SK-N-SH (cell line): ENCODE results near the gene PRDX4. TPM values are rescaled to one million over a fixed set of nuclear protein-coding genes. Genes with fewer than 3 reads are reported as not detected.

Source experiments
- CTCF ChIA-PET: fragments of 300-600, 350-600 bp; formaldehyde crosslinking; extraction: SDS; loops from one replicate; lab custom pipeline; 2021; lab: Yijun Ruan, JAX
- POLR2A ChIA-PET: fragments of 350-600 bp; sonication (Branson Sonifier 250); formaldehyde crosslinking; extraction: SDS; loops from one replicate; lab custom pipeline; 2020; ENCODE audit warnings: antibody characterized with exemption, inconsistent platforms; lab: Yijun Ruan, JAX
- DNase-seq: peaks from one replicate; pipeline ENCODE4 v3.0.0; 2012
- H2AFZ ChIP-seq: fragments of 200-600 bp; sonication (generic); 2 replicates; pipeline ENCODE4 v1.8.1; 2016; ENCODE audit warnings: antibody characterized with exemption, mild to moderate bottlenecking, low read depth
- H3F3A ChIP-seq: fragments of 200-600 bp; sonication (generic); replicated peaks from 2 replicates; pipeline ENCODE3; 2016; ENCODE audit warnings: antibody characterized with exemption, mild to moderate bottlenecking; ENCODE audit not compliant: insufficient read depth
- H3K27ac ChIP-seq, 2 experiments: fragments of 200-500 bp in 1 of 2; fragments of 200-600 bp in 1 of 2; sonication (Bioruptor generic) in 1 of 2; sonication (generic), shearing (Covaris generic) in 1 of 2; 2 replicates each; pipeline versions ENCODE4 v1.5.1 to v1.6.1; 2014 to 2016; ENCODE audit warnings: low read depth in 2 of 2, inconsistent platforms in 1 of 2, low read length in 1 of 2, mild to moderate bottlenecking in 1 of 2, mixed read lengths in 1 of 2
- H3K27me3 ChIP-seq: fragments of 200-600 bp; sonication (generic), shearing (Covaris generic); 2 replicates; pipeline ENCODE4 v1.6.1; 2016; ENCODE audit warnings: mixed run types; ENCODE audit not compliant: insufficient read depth
- H3K36me3 ChIP-seq, 2 experiments: fragments of 200-500 bp in 1 of 2; fragments of 200-600 bp in 1 of 2; sonication (Bioruptor generic) in 1 of 2; sonication (generic) in 1 of 2; replicated peaks in 1 of 2; 2 replicates each; pipeline versions ENCODE3 to v1.5.1; 2014 to 2016; ENCODE audit warnings: low read length in 1 of 2, mild to moderate bottlenecking in 1 of 2; ENCODE audit not compliant: insufficient read depth in 2 of 2, control insufficient read depth in 1 of 2
- H3K4me1 ChIP-seq, 2 experiments: fragments of 200-500 bp in 1 of 2; fragments of 200-600 bp in 1 of 2; sonication (Bioruptor generic) in 1 of 2; sonication (generic), shearing (Covaris generic) in 1 of 2; 2 replicates each; pipeline versions ENCODE4 v1.5.1 to v1.6.1; 2014 to 2016; ENCODE audit warnings: low read depth in 1 of 2, low read length in 1 of 2, mixed run types in 1 of 2; ENCODE audit not compliant: insufficient read depth in 2 of 2, control insufficient read depth in 1 of 2
- H3K4me2 ChIP-seq: fragments of 200-600 bp; sonication (generic), shearing (Covaris generic); 2 replicates; pipeline ENCODE4 v1.6.1; 2017; ENCODE audit warnings: mixed run types
- H3K4me3 ChIP-seq, 2 experiments: fragments of 200-500 bp in 1 of 2; fragments of 200-600 bp in 1 of 2; sonication (Bioruptor generic) in 1 of 2; sonication (generic), shearing (Covaris generic) in 1 of 2; 2 replicates each; pipeline versions ENCODE4 v1.5.1 to v1.8.1; 2014 to 2016; ENCODE audit warnings: low read depth in 2 of 2, inconsistent platforms in 1 of 2, low read length in 1 of 2, mild to moderate bottlenecking in 1 of 2, mixed read lengths in 1 of 2, moderate library complexity in 1 of 2
- H3K79me2 ChIP-seq: fragments of 200-600 bp; sonication (generic); 2 replicates; pipeline ENCODE4 v1.8.1; 2017; ENCODE audit warnings: mild to moderate bottlenecking; ENCODE audit not compliant: insufficient read depth
- H3K9ac ChIP-seq: fragments of 200-600 bp; sonication (generic); 2 replicates; pipeline ENCODE4 v1.6.1; 2017; ENCODE audit warnings: mixed run types
- H3K9me2 ChIP-seq: fragments of 200-600 bp; sonication (generic); 2 replicates; pipeline ENCODE4 v1.6.1; 2017; ENCODE audit warnings: mixed run types
- H3K9me3 ChIP-seq: fragments of 200-600 bp; sonication (generic); 2 replicates; pipeline ENCODE4 v1.6.1; 2017; ENCODE audit warnings: mixed run types, mild to moderate bottlenecking, moderate library complexity
- H4K20me1 ChIP-seq: fragments of 200-600 bp; sonication (generic); 2 replicates; pipeline ENCODE4 v1.6.1; 2017; ENCODE audit warnings: mild to moderate bottlenecking, mixed run types; ENCODE audit not compliant: insufficient read depth
- EP300 ChIP-seq, 2 experiments: IDR thresholded peaks; 2 replicates each; pipeline versions ENCODE4 v1.4.0 to v1.6.1; 2012; ENCODE audit warnings: borderline replicate concordance in 1 of 2, low read depth in 1 of 2, low read length in 1 of 2
- EZH2phosphoT487 ChIP-seq: fragments of 200-600 bp; sonication (generic); IDR thresholded peaks from 2 replicates; pipeline ENCODE4 v1.6.1; 2017; ENCODE audit warnings: low read depth, mixed run types, mild to moderate bottlenecking, antibody characterized with exemption, moderate library complexity, borderline replicate concordance
- FOSL2 ChIP-seq: IDR thresholded peaks from 2 replicates; pipeline ENCODE4 v1.4.0; 2012; ENCODE audit warnings: low read depth, mild to moderate bottlenecking, moderate library complexity, borderline replicate concordance
- GABPA ChIP-seq: IDR thresholded peaks from 2 replicates; pipeline ENCODE4 v1.4.0; 2012; ENCODE audit warnings: low read depth, mild to moderate bottlenecking
- JUND ChIP-seq: IDR thresholded peaks from 2 replicates; pipeline ENCODE4 v1.4.0; 2012
- MXI1 ChIP-seq: IDR thresholded peaks from 2 replicates; pipeline ENCODE4 v1.6.1; 2012; ENCODE audit warnings: mild to moderate bottlenecking, low read depth, low read length, improper control_type of control experiment
- POLR2AphosphoS5 ChIP-seq: IDR thresholded peaks from 2 replicates; pipeline ENCODE4 v1.6.1; 2012; ENCODE audit warnings: low read depth, low read length
- RCOR1 ChIP-seq: fragments of 150-350 bp; IDR thresholded peaks from 2 replicates; pipeline ENCODE4 v1.6.1; 2017; ENCODE audit warnings: antibody characterized with exemption, low read length
- RFX5 ChIP-seq: IDR thresholded peaks from 2 replicates; pipeline ENCODE4 v1.6.1; 2012; ENCODE audit warnings: mild to moderate bottlenecking, improper control_type of control experiment, low read length
- RXRA ChIP-seq: IDR thresholded peaks from 2 replicates; pipeline ENCODE4 v1.4.0; 2012; ENCODE audit warnings: low read depth, mild to moderate bottlenecking, borderline replicate concordance
- SMC3 ChIP-seq: IDR thresholded peaks from 2 replicates; pipeline ENCODE4 v1.6.1; 2012; ENCODE audit warnings: low read depth, low read length, improper control_type of control experiment
- TCF12 ChIP-seq: IDR thresholded peaks from 2 replicates; pipeline ENCODE4 v1.4.0; 2012
- YY1 ChIP-seq: IDR thresholded peaks from 2 replicates; pipeline ENCODE4 v1.4.0; 2012; ENCODE audit warnings: low read depth, mild to moderate bottlenecking
- WGBS: methylation state at CpG from one replicate; pipeline ENCODE4 v1.1.6; 2017; ENCODE audit warnings: low lambda C conversion rate; 5-methylcytosine and 5-hydroxymethylcytosine counted together
- polyA plus RNA-seq, 3 experiments: library from polyadenylated mRNA; depleted of rRNA; stranded (reverse); fragments of >200 nt; gene quantifications; 2 replicates each; pipeline ENCODE4 v1.2.3, GENCODE V29; 2012
- TF ChIP-seq, protein P1 (sequence below): IDR thresholded peaks from 2 replicates; pipeline ENCODE4 v1.4.0; 2012; ENCODE audit warnings: low read depth, borderline replicate concordance
- TF ChIP-seq, protein P2 (sequence below): fragments of 150-350 bp; IDR thresholded peaks from 2 replicates; pipeline ENCODE4 v1.6.1; 2017; ENCODE audit warnings: antibody characterized with exemption, low read length, low read depth, borderline replicate concordance
- TF ChIP-seq, protein P3 (sequence below): IDR thresholded peaks from 2 replicates; pipeline ENCODE4; 2012
- TF ChIP-seq, protein P4 (sequence below): fragments of 200-600 bp; sonication (generic); IDR thresholded peaks from 2 replicates; pipeline ENCODE4 v1.6.1; 2017; ENCODE audit warnings: antibody characterized with exemption, mild to moderate bottlenecking, moderate library complexity

PRDX4 gene
- polyA plus RNA-seq, 1 of the 3 experiments (the other 2 are of a cell fraction) = 140 TPM

DNA sequence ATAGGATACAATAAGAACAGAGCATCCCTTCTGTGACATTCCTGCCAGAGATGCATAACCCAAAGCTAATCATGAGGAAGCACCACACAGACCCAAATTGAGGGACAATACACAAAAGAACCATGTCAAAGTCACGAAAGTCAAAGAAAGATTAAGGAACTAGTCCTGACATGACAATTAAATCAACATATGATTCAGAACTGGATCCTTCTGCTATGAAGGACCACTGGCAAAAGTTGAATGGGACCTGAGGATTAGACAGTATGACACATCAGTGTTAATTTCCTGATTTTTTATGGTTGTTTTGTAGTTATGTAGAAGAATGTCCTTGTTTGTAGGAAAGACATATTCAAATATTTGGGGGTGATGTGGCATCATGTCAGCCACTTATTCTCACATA is 61.9 kb downstream of the PRDX4 start:
- CTCF ChIA-PET = interaction anchor here (1.1 kb wide), 2 partner anchors 53 to 173 kb away, joined by 3 to 4 read pairs; no protein-coding TSS in a partner anchor
- no peaks in the 10 kb centered on the region for H3K9me3 ChIP-seq

DNA sequence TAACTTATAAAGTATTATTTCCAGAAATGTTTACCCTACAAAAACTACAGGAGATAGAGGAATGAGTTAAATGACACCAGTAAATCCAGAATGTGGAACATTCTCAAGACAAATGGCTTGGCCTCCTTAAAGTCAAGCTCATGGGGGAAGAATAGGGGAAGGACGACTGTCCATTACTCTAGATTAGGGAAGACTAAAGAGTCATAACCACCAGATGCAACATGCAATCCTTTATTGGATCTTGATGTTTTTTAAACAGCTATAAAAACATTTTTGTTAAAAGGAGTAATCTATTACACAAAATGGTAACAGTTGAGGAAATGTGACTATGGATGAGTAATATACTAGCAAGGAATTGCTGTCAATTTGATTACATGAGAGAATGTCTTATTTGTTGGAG is 64.7 kb downstream of the PRDX4 start:
- Histone ChIP-seq H3K9me2 (no peaks in the 10 kb centered on the region), H3K4me3 (no peak overlapping the region), H3K9me3 (no peaks in the 10 kb centered on the region), H3K36me3 (peaks cover 9 to 26% of the 10 kb centered on the region in 2 experiments), H4K20me1 (peaks cover 21% of the 10 kb centered on the region), H3F3A (no peaks in the 10 kb centered on the region), H3K27me3 (no peaks in the 10 kb centered on the region; the same call in 1 of the 2 replicates), H3K79me2 (peaks cover 66% of the 10 kb centered on the region), H3K4me1 (no peaks in the 10 kb centered on the region), H3K9ac (no peak overlapping the region), H3K4me2 (no peak overlapping the region), H2AFZ (no peak overlapping the region), H3K27ac (no peak overlapping the region)
- DNase-seq = no peak
- POLR2A ChIA-PET = no interaction called here
- CTCF ChIA-PET = no interaction called here
- 50% methylated on average over 1 of the region's 1 CpG for WGBS
- TF ChIP-seq RXRA (no peak), SMC3 (no peak), GABPA (no peak), TCF12 (no peak), RFX5 (no peak), POLR2AphosphoS5 (no peak), YY1 (no peak), EP300 (IDR thresholded peaks at IDR 0.05; ENCODE audit: borderline replicate concordance in 1 of 2, low read depth in 1 of 2, low read length in 1 of 2) (no peak), FOSL2 (no peak), MXI1 (no peak), EZH2phosphoT487 (no peak)
- TF ChIP-seq, protein P1, sequence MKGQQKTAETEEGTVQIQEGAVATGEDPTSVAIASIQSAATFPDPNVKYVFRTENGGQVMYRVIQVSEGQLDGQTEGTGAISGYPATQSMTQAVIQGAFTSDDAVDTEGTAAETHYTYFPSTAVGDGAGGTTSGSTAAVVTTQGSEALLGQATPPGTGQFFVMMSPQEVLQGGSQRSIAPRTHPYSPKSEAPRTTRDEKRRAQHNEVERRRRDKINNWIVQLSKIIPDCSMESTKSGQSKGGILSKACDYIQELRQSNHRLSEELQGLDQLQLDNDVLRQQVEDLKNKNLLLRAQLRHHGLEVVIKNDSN = no peak
- TF ChIP-seq, protein P2, sequence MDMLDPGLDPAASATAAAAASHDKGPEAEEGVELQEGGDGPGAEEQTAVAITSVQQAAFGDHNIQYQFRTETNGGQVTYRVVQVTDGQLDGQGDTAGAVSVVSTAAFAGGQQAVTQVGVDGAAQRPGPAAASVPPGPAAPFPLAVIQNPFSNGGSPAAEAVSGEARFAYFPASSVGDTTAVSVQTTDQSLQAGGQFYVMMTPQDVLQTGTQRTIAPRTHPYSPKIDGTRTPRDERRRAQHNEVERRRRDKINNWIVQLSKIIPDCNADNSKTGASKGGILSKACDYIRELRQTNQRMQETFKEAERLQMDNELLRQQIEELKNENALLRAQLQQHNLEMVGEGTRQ = no peak
- TF ChIP-seq, protein P3, sequence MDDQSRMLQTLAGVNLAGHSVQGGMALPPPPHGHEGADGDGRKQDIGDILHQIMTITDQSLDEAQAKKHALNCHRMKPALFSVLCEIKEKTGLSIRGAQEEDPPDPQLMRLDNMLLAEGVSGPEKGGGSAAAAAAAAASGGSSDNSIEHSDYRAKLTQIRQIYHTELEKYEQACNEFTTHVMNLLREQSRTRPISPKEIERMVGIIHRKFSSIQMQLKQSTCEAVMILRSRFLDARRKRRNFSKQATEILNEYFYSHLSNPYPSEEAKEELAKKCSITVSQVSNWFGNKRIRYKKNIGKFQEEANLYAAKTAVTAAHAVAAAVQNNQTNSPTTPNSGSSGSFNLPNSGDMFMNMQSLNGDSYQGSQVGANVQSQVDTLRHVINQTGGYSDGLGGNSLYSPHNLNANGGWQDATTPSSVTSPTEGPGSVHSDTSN = no peak
- TF ChIP-seq, protein P4, sequence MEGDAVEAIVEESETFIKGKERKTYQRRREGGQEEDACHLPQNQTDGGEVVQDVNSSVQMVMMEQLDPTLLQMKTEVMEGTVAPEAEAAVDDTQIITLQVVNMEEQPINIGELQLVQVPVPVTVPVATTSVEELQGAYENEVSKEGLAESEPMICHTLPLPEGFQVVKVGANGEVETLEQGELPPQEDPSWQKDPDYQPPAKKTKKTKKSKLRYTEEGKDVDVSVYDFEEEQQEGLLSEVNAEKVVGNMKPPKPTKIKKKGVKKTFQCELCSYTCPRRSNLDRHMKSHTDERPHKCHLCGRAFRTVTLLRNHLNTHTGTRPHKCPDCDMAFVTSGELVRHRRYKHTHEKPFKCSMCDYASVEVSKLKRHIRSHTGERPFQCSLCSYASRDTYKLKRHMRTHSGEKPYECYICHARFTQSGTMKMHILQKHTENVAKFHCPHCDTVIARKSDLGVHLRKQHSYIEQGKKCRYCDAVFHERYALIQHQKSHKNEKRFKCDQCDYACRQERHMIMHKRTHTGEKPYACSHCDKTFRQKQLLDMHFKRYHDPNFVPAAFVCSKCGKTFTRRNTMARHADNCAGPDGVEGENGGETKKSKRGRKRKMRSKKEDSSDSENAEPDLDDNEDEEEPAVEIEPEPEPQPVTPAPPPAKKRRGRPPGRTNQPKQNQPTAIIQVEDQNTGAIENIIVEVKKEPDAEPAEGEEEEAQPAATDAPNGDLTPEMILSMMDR = no peak

More for the DNA sequence above, 61.9 kb downstream of the PRDX4 start:
- Histone ChIP-seq H3K9ac (no peak overlapping the region), H3K79me2 (peaks cover 44% of the 10 kb centered on the region; the same call in 1 of the 2 replicates), H3K4me2 (no peak overlapping the region), H3K36me3 (peaks cover 9 to 32% of the 10 kb centered on the region in 2 experiments), H3K9me2 (no peaks in the 10 kb centered on the region), H3K27me3 (no peaks in the 10 kb centered on the region; the same call in 1 of the 2 replicates), H4K20me1 (peaks cover 5% of the 10 kb centered on the region; the same call in 1 of the 2 replicates), H3K4me3 (no peak overlapping the region), H3F3A (no peaks in the 10 kb centered on the region), H3K27ac (no peak overlapping the region), H3K4me1 (no peaks in the 10 kb centered on the region), H2AFZ (no peak overlapping the region)
- DNase-seq = no peak
- WGBS = 44% methylated on average over 1 of the region's 1 CpG
- TF ChIP-seq RCOR1 (no peak), JUND (no peak)
- TF ChIP-seq, protein P4 = no peak
- POLR2A ChIA-PET = no interaction called here
